Testis (tissue), 2 donors: ENCODE results near the gene DNASE1.

Source experiments
- CTCF ChIP-seq, 3 experiments: fragments of 450-650 bp in 2 of 3; fragments of 200-600 bp in 1 of 3; sonication (generic) in 1 of 3; IDR thresholded peaks; one replicate each; pipeline ENCODE4 v1.5.1; 2016 to 2019; ENCODE audit warnings: antibody characterized with exemption in 3 of 3, mild to moderate bottlenecking in 2 of 3, moderate library complexity in 1 of 3
- POLR2A ChIP-seq: fragments of 450-650 bp; IDR thresholded peaks from one replicate; pipeline ENCODE4 v1.6.1; 2017; ENCODE audit warnings: antibody characterized with exemption, mild to moderate bottlenecking, moderate library complexity

GRCh38 chr16:3640632-3641501, 13.6 kb upstream of the DNASE1 start:
- TF ChIP-seq POLR2A (no peak), CTCF (IDR thresholded peaks at IDR 0.05) (no peak)
